GM12873 (cell line): ENCODE measurements around the gene SPEN.

Experiments used
- CTCF ChIP-seq: IDR thresholded peaks from 2 replicates; pipeline ENCODE4 v1.5.1; 2012; ENCODE audit warnings: low read depth, mild to moderate bottlenecking, moderate library complexity, low read length, control low read depth; ENCODE audit not compliant: insufficient read depth; ENCODE audit errors: missing control alignments

SPEN gene

GRCh38 chr1:15962671-15963362 is 115.3 kb downstream of the SPEN start:
- TF ChIP-seq CTCF = no peak

DNA sequence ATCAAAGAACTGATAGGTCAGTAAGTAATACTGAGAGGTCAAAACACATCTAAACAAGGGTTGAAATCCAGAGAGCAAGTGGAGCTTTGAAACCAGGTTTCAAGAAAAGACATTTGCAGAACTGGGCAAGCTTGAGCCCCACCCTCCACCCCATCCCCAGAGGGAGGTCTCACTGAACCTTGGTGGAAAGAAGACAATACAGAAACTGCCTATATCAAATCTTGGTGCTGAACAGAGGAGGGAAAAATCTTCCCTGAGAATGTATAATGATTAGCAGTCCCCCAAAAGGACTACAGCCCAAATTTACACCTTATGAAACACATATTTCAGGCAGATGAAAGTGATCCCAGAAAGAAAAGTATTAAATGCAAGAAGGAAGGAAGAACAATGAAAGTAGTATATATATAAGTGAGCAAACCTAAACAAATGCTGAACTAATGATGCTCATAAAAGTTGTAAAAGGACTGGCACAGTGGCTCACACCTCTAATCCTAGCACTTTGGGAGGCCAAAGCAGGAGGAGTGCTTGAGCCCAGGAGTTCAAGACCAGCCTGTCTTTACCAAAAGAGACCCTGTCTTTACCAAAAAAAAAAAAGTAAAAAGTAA is 116.0 kb downstream of the SPEN start:
- no peak for TF ChIP-seq CTCF

DNA sequence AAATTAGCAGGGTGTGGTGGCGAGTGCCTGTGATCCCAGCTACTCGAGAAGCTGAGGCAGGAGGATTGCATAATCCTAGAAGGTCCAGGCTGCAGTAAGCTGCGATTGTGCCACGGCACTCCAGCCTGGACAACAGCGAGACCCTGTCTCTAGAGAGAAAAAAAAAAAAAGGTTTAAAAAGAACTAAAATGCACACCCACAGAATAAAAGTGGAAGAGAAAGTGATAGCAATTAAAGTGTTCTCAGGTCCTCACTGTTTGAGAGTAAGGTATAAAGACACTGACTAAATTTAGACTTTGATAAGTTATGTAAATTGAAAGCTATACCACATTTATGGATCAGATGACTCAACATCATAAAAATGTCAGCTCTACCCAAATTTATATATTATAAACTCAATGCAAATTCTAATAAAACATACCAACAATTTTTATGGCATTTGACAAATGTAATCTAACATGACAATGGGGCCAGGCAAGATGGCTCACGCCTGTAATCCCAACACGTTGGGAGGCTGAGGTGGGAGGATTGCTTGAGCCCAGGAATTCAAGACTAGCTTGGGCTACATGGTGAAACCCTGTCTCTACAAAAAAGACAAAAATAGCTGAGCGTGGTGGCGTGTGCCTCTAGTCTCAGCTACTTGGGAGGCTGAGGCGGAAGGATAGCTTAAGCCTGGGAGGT is 116.6 kb downstream of the SPEN start:
- no peak for TF ChIP-seq CTCF

GRCh38 chr1:15965228-15965767 is 117.8 kb downstream of the SPEN start:
- TF ChIP-seq CTCF = no peak

- TF ChIP-seq CTCF = no peak
Measured at GRCh38 chr1:15966081-15966955, 118.8 kb downstream of the SPEN start.

DNA sequence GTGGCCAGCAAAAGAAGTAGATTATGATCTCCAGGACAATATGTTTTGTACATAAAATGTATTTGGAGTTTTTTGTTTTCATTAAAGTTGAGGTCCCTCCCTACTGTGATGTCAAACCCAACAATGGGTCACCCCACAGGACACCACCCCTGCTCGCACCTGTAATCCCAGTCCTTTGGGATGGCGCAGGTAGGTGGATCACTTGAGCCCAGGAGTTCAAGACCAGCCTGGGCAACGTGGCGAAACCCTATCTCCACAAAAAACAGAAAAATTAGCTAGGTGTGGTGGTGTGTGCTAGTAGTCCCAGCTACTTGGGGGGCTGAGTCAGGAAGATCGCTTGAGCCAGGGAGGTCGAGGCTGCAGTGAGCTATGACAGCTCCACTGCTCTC is 119.4 kb downstream of the SPEN start:
- no peak for TF ChIP-seq CTCF
